ENCODE results near the gene MTMR4.
A peak's percentile ranks its signal among the peaks of the same experiment; 100 is the strongest.
"Not testable (repeated sequence)": the region's sequence is repeated elsewhere in the genome, so short reads cannot be mapped to it uniquely, and the experiment has no call there.

Gene MTMR4

GRCh38 chr17:58488428-58488890 lies 26.0 kb downstream of the MTMR4 start:
- no peak for DNase-seq

DNA sequence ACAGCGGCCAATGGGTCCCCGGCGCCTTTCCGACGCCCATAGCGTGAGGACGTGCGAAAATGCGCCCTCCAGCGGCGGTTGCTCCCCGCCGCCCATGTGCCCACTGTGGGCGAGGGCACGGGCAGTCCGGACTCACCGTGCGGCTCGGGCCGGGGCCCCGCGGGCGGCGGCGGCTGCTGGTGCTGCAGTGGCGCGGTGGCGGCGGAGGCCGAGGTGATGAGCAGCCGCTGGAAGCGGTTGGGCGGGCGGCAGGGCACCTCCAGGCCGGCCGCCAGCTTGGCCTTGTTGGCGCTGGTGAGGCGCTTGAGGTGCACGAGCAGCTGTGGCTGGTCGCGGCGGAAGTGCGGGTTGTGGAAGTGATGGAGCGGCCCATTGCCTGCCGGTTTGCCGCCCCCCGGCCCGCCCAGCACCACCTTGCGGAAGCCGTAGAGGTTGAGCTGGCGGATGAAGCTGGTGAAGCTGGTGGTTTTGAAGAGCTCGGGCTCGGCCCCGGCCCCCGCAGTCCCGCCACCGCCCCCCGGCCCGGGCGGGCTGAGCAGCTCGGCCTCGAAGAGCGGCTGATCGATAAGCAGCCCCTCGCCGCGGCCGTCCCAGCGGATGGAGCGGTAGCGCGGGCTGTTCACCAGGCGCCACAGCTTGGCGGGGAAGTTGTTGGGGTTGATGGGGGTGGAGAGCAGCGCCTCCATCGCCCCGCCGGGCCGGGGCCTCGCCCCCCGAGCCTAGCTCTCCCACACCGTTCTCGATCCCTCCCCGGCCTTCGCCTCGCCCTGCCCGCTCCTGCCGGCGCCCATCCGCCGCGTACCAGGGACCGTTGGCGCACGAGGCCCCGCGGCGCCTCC lies 26.6 kb downstream of the MTMR4 start, which contains the start of gene HSF5:
TSS of gene HSF5 (minus strand) at position 820 of the 839 bp plus-strand sequence. CDS start at position 686, 134 bp downstream.
- DNase-seq: peak; percentile 59 to 89 (median 68)

DNA sequence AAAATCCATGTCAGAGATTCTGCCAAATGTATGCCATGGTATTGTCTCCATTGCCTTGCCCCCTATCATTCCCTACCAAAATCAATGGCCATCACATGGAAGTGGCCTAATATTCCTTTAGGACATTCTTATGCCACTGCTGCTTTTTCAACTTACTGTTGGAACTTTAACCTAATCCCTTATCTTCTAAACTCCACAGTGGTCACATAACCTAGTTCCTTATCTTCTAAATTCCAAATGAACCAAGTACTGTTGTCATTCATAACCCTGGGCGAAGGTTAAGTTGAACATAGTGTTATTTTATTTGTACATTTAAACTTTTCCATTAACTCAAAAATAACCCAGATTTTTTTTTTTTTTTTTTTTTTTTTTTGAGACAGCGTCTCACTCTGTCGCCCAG lies 29.8 kb downstream of the MTMR4 start:
- no peak for DNase-seq

DNA sequence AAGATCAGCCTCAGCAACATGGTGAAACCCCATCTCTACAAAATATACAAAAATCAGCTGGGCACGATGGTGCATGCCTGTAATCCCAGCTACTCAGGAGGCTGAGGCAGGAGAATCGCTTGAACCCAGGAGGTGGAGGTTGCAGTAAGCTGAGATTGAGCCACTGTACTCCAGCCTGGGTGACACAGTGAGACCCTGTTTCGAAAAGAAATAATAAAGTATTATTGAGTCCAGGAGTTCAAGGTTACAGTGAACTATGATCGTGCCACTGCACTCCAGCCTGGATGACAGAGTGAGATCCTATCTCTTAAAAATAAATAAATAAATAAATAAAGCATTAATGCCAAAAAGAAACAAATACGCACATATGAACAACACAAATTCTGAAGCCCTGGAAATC lies 32.6 kb downstream of the MTMR4 start:
- not testable (repeated sequence) for DNase-seq

GRCh38 chr17:58480090-58480489 lies 34.3 kb downstream of the MTMR4 start:
- DNase-seq: no peak

- no peak for DNase-seq
Observed at GRCh38 chr17:58476812-58477211, 37.6 kb downstream of the MTMR4 start.

GRCh38 chr17:58475985-58476384 lies 38.5 kb downstream of the MTMR4 start:
- DNase-seq: no peak

DNA sequence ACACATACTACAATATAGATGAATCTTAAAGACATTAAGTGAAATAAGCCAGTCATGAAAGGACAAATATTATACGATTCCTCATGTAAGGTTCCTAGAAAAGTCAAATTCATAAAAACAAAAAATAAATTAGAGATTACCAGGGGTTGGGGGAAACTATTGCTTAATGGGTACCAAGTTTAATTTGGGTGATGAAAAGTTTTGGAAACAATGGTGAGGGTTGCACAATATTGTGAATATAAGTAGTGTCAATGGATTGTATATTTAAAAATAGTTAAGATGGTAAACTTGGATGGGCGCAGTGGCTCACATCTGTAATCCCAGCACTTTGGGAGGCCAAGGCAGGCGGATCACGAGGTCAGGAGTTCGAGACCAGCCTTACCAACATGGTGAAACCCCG lies 44.1 kb downstream of the MTMR4 start:
- no peak for DNase-seq

GRCh38 chr17:58468944-58469343 lies 45.5 kb downstream of the MTMR4 start:
- DNase-seq: no peak

DNA sequence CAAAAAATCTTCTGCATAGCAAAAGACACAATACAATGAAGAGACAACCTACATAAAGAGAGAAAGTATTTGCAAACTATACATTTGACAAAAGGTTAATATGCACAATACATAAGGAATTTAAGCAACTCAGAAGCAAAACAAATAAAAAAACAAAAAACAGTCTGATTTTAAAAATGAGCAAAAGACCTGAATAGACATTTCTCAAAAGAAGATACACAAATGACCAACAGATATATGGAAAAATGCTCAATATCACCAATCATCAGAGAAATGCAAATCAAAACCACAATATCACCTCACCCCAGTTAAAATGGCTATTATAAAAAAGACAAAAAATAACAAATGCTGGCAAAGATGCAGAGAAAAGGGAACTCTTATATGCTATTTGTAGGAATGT lies 58.9 kb downstream of the MTMR4 start:
- DNase-seq: no peak

- DNase-seq: no peak
Observed at GRCh38 chr17:58452738-58453137, 61.7 kb downstream of the MTMR4 start.

DNA sequence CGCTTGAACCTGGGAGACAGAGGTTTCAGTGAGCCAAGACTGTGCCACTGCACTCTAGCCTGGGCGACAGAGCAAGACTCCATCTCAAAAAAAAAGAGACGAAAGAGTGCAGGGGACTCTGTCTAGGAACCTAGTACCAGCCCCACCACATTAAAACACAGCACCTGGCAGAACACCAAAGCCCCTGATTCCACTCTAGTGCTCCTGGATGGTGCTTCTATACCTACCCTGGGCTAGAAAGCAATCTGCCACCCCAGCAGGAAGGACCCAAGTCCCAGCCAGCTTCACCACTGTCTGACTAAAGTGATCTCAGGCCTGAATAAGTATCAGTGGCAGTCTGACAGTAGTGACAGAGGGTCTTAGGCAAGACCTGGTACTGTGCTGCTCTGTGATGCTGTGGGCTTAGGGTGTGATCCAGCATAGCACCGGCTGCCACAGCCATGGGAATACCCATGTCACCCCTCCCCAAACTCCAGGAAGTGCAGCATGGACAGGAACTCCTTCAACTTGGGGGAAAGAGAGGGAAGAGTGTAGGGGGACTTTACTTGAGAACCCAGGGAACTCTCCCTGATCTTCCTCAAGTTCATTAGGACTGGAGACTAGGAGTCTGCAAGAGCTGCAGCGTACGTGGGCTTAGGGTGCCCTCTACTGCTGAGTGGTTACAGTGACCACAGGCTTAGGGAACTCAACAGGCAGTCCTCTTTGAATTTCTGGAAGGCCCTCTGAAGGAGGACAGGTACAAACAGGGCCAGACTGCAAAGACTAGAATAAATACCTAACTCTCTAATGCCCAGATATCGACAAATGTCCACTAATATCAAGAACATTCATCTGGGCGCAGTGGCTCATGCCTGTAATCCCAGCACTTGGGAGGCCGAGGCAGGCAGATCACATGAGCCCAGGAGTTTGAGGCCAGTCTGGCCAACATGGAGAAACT lies 67.1 kb downstream of the MTMR4 start:
- DNase-seq: peak in 5 of 6 experiments; percentile 12 to 40 (median 39)

GRCh38 chr17:58446086-58446485 lies 68.4 kb downstream of the MTMR4 start:
- no peak for DNase-seq
